Hepatocyte (in vitro differentiated cells): Measurements from ENCODE around the gene RCC2. TPM values are rescaled to one million over a fixed set of nuclear protein-coding genes. Genes with fewer than 3 reads are reported as not detected.

ENCODE experiments used
- DNase-seq: peaks from one replicate; pipeline ENCODE4 v3.0.0-alpha.2; 2016; ENCODE audit warnings: low spot score
- H2AFZ ChIP-seq: fragments of 200-600 bp; sonication (generic); 2 replicates; pipeline ENCODE4 v1.6.0; 2016; ENCODE audit warnings: antibody characterized with exemption, mild to moderate bottlenecking
- H3K27ac ChIP-seq: fragments of 200-600 bp; sonication (generic); 2 replicates; pipeline ENCODE4 v1.5.1; 2016; ENCODE audit warnings: mild to moderate bottlenecking
- H3K27me3 ChIP-seq: fragments of 200-600 bp; sonication (generic); 2 replicates; pipeline ENCODE4 v1.6.1; 2016
- H3K36me3 ChIP-seq: fragments of 200-600 bp; sonication (generic); replicated peaks from 2 replicates; pipeline ENCODE4 v1.5.1; 2016; ENCODE audit warnings: low read depth; ENCODE audit not compliant: insufficient read depth
- H3K4me1 ChIP-seq: fragments of 200-600 bp; sonication (generic); 2 replicates; pipeline ENCODE4 v1.5.1; 2016; ENCODE audit warnings: mild to moderate bottlenecking, moderate library complexity; ENCODE audit not compliant: insufficient read depth
- H3K4me2 ChIP-seq: fragments of 200-600 bp; sonication (generic); 2 replicates; pipeline ENCODE4 v1.6.0; 2016
- H3K4me3 ChIP-seq: fragments of 200-600 bp; sonication (generic); 2 replicates; pipeline ENCODE4 v1.5.1; 2016; ENCODE audit warnings: mild to moderate bottlenecking
- H3K79me2 ChIP-seq: fragments of 200-600 bp; sonication (generic); 2 replicates; pipeline ENCODE4 v1.6.0; 2017; ENCODE audit warnings: mild to moderate bottlenecking
- H3K9me2 ChIP-seq: fragments of 200-600 bp; sonication (generic); replicated peaks from 2 replicates; pipeline ENCODE4 v1.6.0; 2017; ENCODE audit warnings: mild to moderate bottlenecking; ENCODE audit not compliant: insufficient read depth
- H3K9me3 ChIP-seq: fragments of 200-600 bp; sonication (generic); 2 replicates; pipeline ENCODE4 v1.5.1; 2016; ENCODE audit warnings: low read depth, mild to moderate bottlenecking
- H4K20me1 ChIP-seq: fragments of 200-600 bp; sonication (generic); 2 replicates; pipeline ENCODE4 v1.6.0; 2016; ENCODE audit warnings: mild to moderate bottlenecking; ENCODE audit not compliant: insufficient read depth, poor library complexity, severe bottlenecking
- CTCF ChIP-seq: fragments of 200-600 bp; sonication (generic); IDR thresholded peaks from 2 replicates; pipeline ENCODE4 v1.5.1; 2016; ENCODE audit warnings: antibody characterized with exemption, mild to moderate bottlenecking; ENCODE audit not compliant: poor library complexity
- EZH2 ChIP-seq: fragments of 200-600 bp; sonication (generic); IDR thresholded peaks from 2 replicates; pipeline ENCODE4 v1.6.1; 2016; ENCODE audit warnings: antibody characterized with exemption, mild to moderate bottlenecking, borderline replicate concordance
- EZH2phosphoT487 ChIP-seq: fragments of 200-600 bp; sonication (generic); IDR thresholded peaks from one replicate; pipeline ENCODE4 v1.6.1; 2018; ENCODE audit warnings: antibody characterized with exemption, mild to moderate bottlenecking, low read depth, moderate library complexity; ENCODE audit not compliant: unreplicated experiment, severe bottlenecking
- WGBS: methylation state at CpG from one replicate; pipeline ENCODE4 v1.1.6; 2016; ENCODE audit warnings: low lambda C conversion rate; ENCODE audit errors: missing lambda C conversion rate; 5-methylcytosine and 5-hydroxymethylcytosine counted together
- polyA plus RNA-seq: library from polyadenylated mRNA; unstranded; fragments of >200 nt; fragmentation: Nextera tagmentation; extraction: Ambion mirVana; gene quantifications from 2 replicates; pipeline ENCODE4 v1.2.1, GENCODE V29; 2016
- total RNA-seq: library from RNA; depleted of rRNA; stranded (reverse); fragments of >200 nt; gene quantifications from 2 replicates; pipeline ENCODE4 v1.2.3, GENCODE V29; 2014

RCC2 gene
- total and polyA plus RNA-seq, 2 experiments from 2014 or later, result 22.5 to 56.9 TPM

GRCh38 chr1:17358557-17358956 is 80.9 kb downstream of the RCC2 start:
- Histone ChIP-seq H3K4me3 (no peak overlapping the region), H3K4me1 (no peaks in the 10 kb centered on the region), H4K20me1 (no peaks in the 10 kb centered on the region), H3K36me3 (no peaks in the 10 kb centered on the region), H3K79me2 (no peaks in the 10 kb centered on the region), H3K9me2 (no peaks in the 10 kb centered on the region), H3K27ac (no peak overlapping the region), H3K27me3 (no peaks in the 10 kb centered on the region), H2AFZ (no peak overlapping the region), H3K4me2 (no peak overlapping the region), H3K9me3 (no peaks in the 10 kb centered on the region)
- TF ChIP-seq EZH2phosphoT487 (no peak), EZH2 (no peak), CTCF (no peak)
- WGBS, result 98% methylated on average over 3 of the region's 4 CpGs
- no peak for DNase-seq

Other genes starting within 250 kb of the RCC2 start
- not detected in 2 replicates for gene PADI1, start 234.5 kb downstream of the RCC2 start, total RNA-seq
- 0.51 TPM in 1 of 2 replicates, not detected in the other for gene PADI1, start 234.5 kb downstream of the RCC2 start, polyA plus RNA-seq
- not detected in 2 replicates for gene PADI3, start 190.6 kb downstream of the RCC2 start, total RNA-seq
- gene PADI3, start 190.6 kb downstream of the RCC2 start, polyA plus RNA-seq, result not detected in 2 replicates
- not detected in 2 replicates for gene PADI4, start 131.5 kb downstream of the RCC2 start, total RNA-seq
- not detected in 2 replicates for gene PADI4, start 131.5 kb downstream of the RCC2 start, polyA plus RNA-seq
- not detected in 2 replicates for gene PADI6, start 67.5 kb downstream of the RCC2 start, total RNA-seq
- gene PADI6, start 67.5 kb downstream of the RCC2 start, polyA plus RNA-seq, result not detected in 2 replicates
- 33.0 and 48.3 TPM in 2 replicates for gene ARHGEF10L, start 100.0 kb upstream of the RCC2 start, total RNA-seq
- 40.4 and 48.2 TPM in 2 replicates for gene ARHGEF10L, start 100.0 kb upstream of the RCC2 start, polyA plus RNA-seq